ENCODE measurements around the gene MPL.

MPL gene

DNA sequence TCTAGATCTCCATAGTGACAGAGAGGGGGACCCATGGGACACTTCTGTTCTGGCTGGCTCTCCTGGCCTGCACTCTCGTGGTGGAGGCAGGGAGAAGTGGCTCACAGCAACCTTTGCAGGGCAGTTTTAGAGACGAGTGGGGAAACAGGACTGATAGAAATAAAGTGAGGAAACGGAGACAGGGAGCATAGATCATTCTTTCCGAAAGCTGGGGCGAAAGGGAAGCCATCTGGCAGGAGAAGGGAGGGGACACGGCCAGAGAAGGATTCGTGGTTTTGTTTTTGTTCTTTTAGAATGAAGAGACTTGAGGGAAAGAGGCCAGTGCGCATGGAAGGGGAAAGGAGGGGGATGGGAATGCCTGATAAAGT is 33.3 kb upstream of the MPL start (continued):
- TF ChIP-seq, protein P1, sequence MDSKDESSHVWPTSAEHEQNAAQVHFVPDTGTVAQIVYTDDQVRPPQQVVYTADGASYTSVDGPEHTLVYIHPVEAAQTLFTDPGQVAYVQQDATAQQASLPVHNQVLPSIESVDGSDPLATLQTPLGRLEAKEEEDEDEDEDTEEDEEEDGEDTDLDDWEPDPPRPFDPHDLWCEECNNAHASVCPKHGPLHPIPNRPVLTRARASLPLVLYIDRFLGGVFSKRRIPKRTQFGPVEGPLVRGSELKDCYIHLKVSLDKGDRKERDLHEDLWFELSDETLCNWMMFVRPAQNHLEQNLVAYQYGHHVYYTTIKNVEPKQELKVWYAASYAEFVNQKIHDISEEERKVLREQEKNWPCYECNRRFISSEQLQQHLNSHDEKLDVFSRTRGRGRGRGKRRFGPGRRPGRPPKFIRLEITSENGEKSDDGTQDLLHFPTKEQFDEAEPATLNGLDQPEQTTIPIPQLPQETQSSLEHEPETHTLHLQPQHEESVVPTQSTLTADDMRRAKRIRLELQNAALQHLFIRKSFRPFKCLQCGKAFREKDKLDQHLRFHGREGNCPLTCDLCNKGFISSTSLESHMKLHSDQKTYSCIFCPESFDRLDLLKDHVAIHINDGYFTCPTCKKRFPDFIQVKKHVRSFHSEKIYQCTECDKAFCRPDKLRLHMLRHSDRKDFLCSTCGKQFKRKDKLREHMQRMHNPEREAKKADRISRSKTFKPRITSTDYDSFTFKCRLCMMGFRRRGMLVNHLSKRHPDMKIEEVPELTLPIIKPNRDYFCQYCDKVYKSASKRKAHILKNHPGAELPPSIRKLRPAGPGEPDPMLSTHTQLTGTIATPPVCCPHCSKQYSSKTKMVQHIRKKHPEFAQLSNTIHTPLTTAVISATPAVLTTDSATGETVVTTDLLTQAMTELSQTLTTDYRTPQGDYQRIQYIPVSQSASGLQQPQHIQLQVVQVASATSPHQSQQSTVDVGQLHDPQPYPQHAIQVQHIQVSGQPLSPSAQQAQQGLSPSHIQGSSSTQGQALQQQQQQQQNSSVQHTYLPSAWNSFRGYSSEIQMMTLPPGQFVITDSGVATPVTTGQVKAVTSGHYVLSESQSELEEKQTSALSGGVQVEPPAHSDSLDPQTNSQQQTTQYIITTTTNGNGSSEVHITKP (tag by site-specific recombination; IDR thresholded peaks at IDR 0.05): no peak
- TF ChIP-seq ZNF510 (tag by site-specific recombination; IDR thresholded peaks at IDR 0.05; ENCODE audit: insufficient replicate concordance) (no peak), ZBTB1 (tag by site-specific recombination; IDR thresholded peaks at IDR 0.05) (no peak), ZNF626 (tag by site-specific recombination; IDR thresholded peaks at IDR 0.05) (no peak), ZEB2 (tag by site-specific recombination; IDR thresholded peaks at IDR 0.05) (no peak), KLF1 (tag by site-specific recombination; IDR thresholded peaks at IDR 0.05) (no peak)

DNA sequence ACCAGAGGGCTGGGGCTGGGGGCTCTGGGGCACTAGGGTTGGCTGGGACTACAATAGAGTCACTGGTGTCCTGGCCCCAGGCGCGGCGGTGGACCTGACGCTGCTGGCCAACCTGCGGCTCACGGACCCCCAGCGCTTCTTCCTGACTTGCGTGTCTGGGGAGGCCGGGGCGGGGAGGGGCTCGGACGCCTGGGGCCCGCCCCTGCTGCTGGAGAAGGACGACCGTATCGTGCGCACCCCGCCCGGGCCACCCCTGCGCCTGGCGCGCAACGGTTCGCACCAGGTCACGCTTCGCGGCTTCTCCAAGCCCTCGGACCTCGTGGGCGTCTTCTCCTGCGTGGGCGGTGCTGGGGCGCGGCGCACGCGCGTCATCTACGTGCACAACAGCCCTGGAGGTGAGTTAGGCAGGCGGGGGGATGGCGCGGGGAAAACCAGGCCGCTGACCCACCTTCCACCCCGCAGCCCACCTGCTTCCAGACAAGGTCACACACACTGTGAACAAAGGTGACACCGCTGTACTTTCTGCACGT is 32.8 kb upstream of the MPL start:
- no peaks in the 10 kb centered on the region for H3K36me3 ChIP-seq (ENCODE audit: control insufficient read depth in 2 of 2, insufficient read depth in 1 of 2, low read length in 2 of 2)
- H3K27ac ChIP-seq (ENCODE audit: extremely low read depth, low read depth, low read length): no peak overlapping the region
- H3K4me3 ChIP-seq (ENCODE audit: low read depth, low read length): no peak overlapping the region
- CTCF ChIA-PET: no interaction called here
- no peaks in the 10 kb centered on the region for H3K9me3 ChIP-seq (ENCODE audit: control insufficient read depth, insufficient read depth, low read depth, low read length)
- no peaks in the 10 kb centered on the region for H3K4me1 ChIP-seq (ENCODE audit: control insufficient read depth, insufficient read depth, low read length)
- POLR2A ChIA-PET: no interaction called here
- TF ChIP-seq ZNF548 (tag by site-specific recombination; IDR thresholded peaks at IDR 0.05): no peak
- TF ChIP-seq, protein P2, sequence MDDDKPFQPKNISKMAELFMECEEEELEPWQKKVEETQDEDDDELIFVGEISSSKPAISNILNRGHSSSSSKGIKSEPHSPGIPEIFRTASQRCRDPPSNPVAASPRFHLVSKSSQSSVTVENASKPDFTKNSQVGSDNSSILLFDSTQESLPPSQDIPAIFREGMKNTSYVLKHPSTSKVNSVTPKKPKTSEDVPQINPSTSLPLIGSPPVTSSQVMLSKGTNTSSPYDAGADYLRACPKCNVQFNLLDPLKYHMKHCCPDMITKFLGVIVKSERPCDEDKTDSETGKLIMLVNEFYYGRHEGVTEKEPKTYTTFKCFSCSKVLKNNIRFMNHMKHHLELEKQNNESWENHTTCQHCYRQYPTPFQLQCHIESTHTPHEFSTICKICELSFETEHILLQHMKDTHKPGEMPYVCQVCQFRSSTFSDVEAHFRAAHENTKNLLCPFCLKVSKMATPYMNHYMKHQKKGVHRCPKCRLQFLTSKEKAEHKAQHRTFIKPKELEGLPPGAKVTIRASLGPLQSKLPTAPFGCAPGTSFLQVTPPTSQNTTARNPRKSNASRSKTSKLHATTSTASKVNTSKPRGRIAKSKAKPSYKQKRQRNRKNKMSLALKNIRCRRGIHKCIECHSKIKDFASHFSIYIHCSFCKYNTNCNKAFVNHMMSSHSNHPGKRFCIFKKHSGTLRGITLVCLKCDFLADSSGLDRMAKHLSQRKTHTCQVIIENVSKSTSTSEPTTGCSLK (tag by site-specific recombination; IDR thresholded peaks at IDR 0.05): no peak
- no peak for TF ChIP-seq FEZF1 (tag by site-specific recombination; IDR thresholded peaks at IDR 0.05)
- peak; percentile 21; the same call in 1 of the 2 replicates for TF ChIP-seq ZFHX2 (tag by site-specific recombination; conservative IDR thresholded peaks at IDR 0.05)
- no peak for TF ChIP-seq KLF16 (tag by site-specific recombination; IDR thresholded peaks at IDR 0.05)
- no peak for TF ChIP-seq ZNF416 (tag by site-specific recombination; IDR thresholded peaks at IDR 0.05)
- TF ChIP-seq ZNF10 (tag by site-specific recombination; IDR thresholded peaks at IDR 0.05): no peak
- TF ChIP-seq ZNF16 (tag by site-specific recombination; IDR thresholded peaks at IDR 0.05; ENCODE audit: low read depth): no peak

DNA sequence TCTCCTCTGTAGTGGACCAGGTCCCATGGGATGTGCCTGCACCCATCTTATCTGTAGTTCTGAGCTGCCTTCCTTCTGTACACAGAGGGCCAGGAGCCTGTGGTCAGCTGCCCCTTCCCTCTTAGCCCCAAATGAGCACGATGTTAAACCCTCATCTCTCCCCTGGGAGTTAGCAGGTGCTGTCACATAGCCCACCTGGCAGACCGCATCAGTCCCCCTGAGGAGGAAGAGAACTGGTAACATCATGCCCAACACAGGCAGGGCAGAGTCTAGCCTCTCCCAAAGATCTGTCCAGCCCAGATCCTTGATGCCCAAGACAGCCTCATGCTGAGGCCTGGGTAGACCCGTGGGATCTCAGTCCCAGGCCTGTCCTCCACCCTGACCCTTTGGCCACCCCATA is 32.2 kb upstream of the MPL start:
- ChIA-PET POLR2A (no interaction called here), CTCF (interaction anchor here (0.6 kb wide), 1 partner anchor 419 kb away, joined by 3 read pairs; no protein-coding TSS in a partner anchor)
- Histone ChIP-seq H3K9me3 (ENCODE audit: control insufficient read depth, insufficient read depth, low read depth, low read length) (no peaks in the 10 kb centered on the region), H3K4me1 (ENCODE audit: control insufficient read depth, insufficient read depth, low read length) (no peaks in the 10 kb centered on the region), H3K36me3 (ENCODE audit: control insufficient read depth in 2 of 2, insufficient read depth in 1 of 2, low read length in 2 of 2) (no peaks in the 10 kb centered on the region), H3K4me3 (ENCODE audit: low read depth, low read length) (no peak overlapping the region), H3K27ac (ENCODE audit: extremely low read depth, low read depth, low read length) (no peak overlapping the region)
- TF ChIP-seq ZNF366 (tag by site-specific recombination; conservative IDR thresholded peaks at IDR 0.05): no peak
- TF ChIP-seq KLF8 (tag by site-specific recombination; IDR thresholded peaks at IDR 0.05): no peak

Data from HEK293 (cell line).